Measurements from ENCODE around the gene UPP2. TPM values are rescaled to one million over a fixed set of nuclear protein-coding genes. Genes with fewer than 3 reads are reported as not detected.

Gene UPP2
- total RNA-seq, 1 experiment from 2014 or later = not detected

DNA sequence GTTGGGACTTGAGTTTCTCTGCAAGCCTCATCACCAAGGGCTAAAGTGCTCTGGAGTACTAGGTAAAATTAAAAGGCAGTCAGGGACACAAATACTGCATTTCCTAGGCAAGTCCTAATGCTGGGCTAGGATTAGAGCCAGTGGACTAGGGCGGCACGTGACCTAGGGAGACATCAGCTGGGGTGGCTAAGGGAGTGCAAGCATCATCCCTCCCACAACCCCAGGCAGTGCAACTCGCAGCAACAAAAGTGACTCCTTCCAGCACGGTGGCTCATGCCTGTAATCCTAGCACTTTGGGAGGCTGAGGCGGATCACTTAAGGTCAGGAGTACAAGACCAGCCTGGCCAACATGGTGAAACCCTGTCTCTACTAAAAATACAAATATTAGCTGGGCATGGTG lies 30.7 kb upstream of the UPP2 start (continued):
- TF ChIP-seq, protein P1, sequence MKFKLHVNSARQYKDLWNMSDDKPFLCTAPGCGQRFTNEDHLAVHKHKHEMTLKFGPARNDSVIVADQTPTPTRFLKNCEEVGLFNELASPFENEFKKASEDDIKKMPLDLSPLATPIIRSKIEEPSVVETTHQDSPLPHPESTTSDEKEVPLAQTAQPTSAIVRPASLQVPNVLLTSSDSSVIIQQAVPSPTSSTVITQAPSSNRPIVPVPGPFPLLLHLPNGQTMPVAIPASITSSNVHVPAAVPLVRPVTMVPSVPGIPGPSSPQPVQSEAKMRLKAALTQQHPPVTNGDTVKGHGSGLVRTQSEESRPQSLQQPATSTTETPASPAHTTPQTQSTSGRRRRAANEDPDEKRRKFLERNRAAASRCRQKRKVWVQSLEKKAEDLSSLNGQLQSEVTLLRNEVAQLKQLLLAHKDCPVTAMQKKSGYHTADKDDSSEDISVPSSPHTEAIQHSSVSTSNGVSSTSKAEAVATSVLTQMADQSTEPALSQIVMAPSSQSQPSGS (CRISPR knock-in tag; IDR thresholded peaks at IDR 0.05; ENCODE audit: borderline replicate concordance, low read depth) = no peak
- TF ChIP-seq RORB (CRISPR knock-in tag; IDR thresholded peaks at IDR 0.05) (no peak), E2F1 (CRISPR knock-in tag; IDR thresholded peaks at IDR 0.05) (no peak), ZNF263 (CRISPR knock-in tag; IDR thresholded peaks at IDR 0.05; ENCODE audit: low read depth) (no peak), ATF3 (CRISPR knock-in tag; conservative IDR thresholded peaks at IDR 0.05) (no peak), CREM (CRISPR knock-in tag; IDR thresholded peaks at IDR 0.05) (no peak), JAZF1 (CRISPR knock-in tag; IDR thresholded peaks at IDR 0.05) (no peak), FOXP1 (CRISPR knock-in tag; IDR thresholded peaks at IDR 0.05; ENCODE audit: borderline replicate concordance) (no peak)
- TF ChIP-seq, protein P2, sequence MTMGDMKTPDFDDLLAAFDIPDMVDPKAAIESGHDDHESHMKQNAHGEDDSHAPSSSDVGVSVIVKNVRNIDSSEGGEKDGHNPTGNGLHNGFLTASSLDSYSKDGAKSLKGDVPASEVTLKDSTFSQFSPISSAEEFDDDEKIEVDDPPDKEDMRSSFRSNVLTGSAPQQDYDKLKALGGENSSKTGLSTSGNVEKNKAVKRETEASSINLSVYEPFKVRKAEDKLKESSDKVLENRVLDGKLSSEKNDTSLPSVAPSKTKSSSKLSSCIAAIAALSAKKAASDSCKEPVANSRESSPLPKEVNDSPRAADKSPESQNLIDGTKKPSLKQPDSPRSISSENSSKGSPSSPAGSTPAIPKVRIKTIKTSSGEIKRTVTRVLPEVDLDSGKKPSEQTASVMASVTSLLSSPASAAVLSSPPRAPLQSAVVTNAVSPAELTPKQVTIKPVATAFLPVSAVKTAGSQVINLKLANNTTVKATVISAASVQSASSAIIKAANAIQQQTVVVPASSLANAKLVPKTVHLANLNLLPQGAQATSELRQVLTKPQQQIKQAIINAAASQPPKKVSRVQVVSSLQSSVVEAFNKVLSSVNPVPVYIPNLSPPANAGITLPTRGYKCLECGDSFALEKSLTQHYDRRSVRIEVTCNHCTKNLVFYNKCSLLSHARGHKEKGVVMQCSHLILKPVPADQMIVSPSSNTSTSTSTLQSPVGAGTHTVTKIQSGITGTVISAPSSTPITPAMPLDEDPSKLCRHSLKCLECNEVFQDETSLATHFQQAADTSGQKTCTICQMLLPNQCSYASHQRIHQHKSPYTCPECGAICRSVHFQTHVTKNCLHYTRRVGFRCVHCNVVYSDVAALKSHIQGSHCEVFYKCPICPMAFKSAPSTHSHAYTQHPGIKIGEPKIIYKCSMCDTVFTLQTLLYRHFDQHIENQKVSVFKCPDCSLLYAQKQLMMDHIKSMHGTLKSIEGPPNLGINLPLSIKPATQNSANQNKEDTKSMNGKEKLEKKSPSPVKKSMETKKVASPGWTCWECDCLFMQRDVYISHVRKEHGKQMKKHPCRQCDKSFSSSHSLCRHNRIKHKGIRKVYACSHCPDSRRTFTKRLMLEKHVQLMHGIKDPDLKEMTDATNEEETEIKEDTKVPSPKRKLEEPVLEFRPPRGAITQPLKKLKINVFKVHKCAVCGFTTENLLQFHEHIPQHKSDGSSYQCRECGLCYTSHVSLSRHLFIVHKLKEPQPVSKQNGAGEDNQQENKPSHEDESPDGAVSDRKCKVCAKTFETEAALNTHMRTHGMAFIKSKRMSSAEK (CRISPR knock-in tag; IDR thresholded peaks at IDR 0.05; ENCODE audit: borderline replicate concordance) = no peak

DNA sequence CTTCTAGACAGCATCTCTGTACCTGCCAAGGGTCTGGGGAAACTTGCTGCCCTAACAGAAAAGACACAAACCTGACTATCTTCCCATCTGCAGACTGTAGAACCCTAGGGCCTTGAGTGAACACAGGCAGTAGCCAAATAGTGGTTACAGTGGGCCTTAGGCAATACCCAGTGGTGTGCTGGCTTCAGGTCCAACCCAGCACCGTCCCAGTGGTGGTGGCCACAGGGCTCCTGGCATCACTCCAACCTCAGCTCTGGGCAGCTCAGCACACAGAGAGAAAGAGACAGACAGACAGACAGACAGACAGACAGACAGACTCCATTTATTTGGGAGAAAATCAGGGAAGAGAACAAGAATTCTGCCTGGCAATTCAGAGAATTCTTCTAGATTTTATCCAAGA lies 29.3 kb upstream of the UPP2 start:
- H3K4me3 Mint-ChIP-seq = no peak overlapping the region
- CTCF ChIA-PET = interaction anchor here (1.9 kb wide), 1 partner anchor 48 kb away, joined by 6 read pairs; no protein-coding TSS in a partner anchor
- no peak overlapping the region for H3K27ac Mint-ChIP-seq
- H3K27me3 Mint-ChIP-seq (ENCODE audit: low read depth) = no peaks in the 10 kb centered on the region; the same call in 1 of the 2 replicates
- peaks cover 16% of the 10 kb centered on the region for H3K9me3 Mint-ChIP-seq
- DNase-seq (ENCODE audit: low spot score) (no peak), ATAC-seq (no peak)
- H3K4me1 Mint-ChIP-seq = peaks cover 6% of the 10 kb centered on the region; the same call in 1 of the 2 replicates
- TF ChIP-seq GTF2I (CRISPR knock-in tag; conservative IDR thresholded peaks at IDR 0.05) (no peak), TEAD1 (CRISPR knock-in tag; IDR thresholded peaks at IDR 0.05) (no peak), IRF1 (CRISPR knock-in tag; IDR thresholded peaks at IDR 0.05) (no peak), MXD4 (CRISPR knock-in tag; IDR thresholded peaks at IDR 0.05; ENCODE audit: borderline replicate concordance) (no peak), NR2C2 (CRISPR knock-in tag; IDR thresholded peaks at IDR 0.05) (no peak), NR1H2 (CRISPR knock-in tag; IDR thresholded peaks at IDR 0.05) (no peak), TP53 (CRISPR knock-in tag; IDR thresholded peaks at IDR 0.05) (no peak)
- TF ChIP-seq, protein P3, sequence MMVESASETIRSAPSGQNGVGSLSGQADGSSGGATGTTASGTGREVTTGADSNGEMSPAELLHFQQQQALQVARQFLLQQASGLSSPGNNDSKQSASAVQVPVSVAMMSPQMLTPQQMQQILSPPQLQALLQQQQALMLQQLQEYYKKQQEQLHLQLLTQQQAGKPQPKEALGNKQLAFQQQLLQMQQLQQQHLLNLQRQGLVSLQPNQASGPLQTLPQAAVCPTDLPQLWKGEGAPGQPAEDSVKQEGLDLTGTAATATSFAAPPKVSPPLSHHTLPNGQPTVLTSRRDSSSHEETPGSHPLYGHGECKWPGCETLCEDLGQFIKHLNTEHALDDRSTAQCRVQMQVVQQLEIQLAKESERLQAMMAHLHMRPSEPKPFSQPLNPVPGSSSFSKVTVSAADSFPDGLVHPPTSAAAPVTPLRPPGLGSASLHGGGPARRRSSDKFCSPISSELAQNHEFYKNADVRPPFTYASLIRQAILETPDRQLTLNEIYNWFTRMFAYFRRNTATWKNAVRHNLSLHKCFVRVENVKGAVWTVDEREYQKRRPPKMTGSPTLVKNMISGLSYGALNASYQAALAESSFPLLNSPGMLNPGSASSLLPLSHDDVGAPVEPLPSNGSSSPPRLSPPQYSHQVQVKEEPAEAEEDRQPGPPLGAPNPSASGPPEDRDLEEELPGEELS (CRISPR knock-in tag; IDR thresholded peaks at IDR 0.05) = no peak
- TF ChIP-seq, protein P4, sequence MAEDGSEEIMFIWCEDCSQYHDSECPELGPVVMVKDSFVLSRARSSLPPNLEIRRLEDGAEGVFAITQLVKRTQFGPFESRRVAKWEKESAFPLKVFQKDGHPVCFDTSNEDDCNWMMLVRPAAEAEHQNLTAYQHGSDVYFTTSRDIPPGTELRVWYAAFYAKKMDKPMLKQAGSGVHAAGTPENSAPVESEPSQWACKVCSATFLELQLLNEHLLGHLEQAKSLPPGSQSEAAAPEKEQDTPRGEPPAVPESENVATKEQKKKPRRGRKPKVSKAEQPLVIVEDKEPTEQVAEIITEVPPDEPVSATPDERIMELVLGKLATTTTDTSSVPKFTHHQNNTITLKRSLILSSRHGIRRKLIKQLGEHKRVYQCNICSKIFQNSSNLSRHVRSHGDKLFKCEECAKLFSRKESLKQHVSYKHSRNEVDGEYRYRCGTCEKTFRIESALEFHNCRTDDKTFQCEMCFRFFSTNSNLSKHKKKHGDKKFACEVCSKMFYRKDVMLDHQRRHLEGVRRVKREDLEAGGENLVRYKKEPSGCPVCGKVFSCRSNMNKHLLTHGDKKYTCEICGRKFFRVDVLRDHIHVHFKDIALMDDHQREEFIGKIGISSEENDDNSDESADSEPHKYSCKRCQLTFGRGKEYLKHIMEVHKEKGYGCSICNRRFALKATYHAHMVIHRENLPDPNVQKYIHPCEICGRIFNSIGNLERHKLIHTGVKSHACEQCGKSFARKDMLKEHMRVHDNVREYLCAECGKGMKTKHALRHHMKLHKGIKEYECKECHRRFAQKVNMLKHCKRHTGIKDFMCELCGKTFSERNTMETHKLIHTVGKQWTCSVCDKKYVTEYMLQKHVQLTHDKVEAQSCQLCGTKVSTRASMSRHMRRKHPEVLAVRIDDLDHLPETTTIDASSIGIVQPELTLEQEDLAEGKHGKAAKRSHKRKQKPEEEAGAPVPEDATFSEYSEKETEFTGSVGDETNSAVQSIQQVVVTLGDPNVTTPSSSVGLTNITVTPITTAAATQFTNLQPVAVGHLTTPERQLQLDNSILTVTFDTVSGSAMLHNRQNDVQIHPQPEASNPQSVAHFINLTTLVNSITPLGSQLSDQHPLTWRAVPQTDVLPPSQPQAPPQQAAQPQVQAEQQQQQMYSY (CRISPR knock-in tag; IDR thresholded peaks at IDR 0.05) = no peak
- TF ChIP-seq, protein P5, sequence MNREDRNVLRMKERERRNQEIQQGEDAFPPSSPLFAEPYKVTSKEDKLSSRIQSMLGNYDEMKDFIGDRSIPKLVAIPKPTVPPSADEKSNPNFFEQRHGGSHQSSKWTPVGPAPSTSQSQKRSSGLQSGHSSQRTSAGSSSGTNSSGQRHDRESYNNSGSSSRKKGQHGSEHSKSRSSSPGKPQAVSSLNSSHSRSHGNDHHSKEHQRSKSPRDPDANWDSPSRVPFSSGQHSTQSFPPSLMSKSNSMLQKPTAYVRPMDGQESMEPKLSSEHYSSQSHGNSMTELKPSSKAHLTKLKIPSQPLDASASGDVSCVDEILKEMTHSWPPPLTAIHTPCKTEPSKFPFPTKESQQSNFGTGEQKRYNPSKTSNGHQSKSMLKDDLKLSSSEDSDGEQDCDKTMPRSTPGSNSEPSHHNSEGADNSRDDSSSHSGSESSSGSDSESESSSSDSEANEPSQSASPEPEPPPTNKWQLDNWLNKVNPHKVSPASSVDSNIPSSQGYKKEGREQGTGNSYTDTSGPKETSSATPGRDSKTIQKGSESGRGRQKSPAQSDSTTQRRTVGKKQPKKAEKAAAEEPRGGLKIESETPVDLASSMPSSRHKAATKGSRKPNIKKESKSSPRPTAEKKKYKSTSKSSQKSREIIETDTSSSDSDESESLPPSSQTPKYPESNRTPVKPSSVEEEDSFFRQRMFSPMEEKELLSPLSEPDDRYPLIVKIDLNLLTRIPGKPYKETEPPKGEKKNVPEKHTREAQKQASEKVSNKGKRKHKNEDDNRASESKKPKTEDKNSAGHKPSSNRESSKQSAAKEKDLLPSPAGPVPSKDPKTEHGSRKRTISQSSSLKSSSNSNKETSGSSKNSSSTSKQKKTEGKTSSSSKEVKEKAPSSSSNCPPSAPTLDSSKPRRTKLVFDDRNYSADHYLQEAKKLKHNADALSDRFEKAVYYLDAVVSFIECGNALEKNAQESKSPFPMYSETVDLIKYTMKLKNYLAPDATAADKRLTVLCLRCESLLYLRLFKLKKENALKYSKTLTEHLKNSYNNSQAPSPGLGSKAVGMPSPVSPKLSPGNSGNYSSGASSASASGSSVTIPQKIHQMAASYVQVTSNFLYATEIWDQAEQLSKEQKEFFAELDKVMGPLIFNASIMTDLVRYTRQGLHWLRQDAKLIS (CRISPR knock-in tag; IDR thresholded peaks at IDR 0.05; ENCODE audit: borderline replicate concordance) = no peak
- H3K36me3 Mint-ChIP-seq = peaks cover 2% of the 10 kb centered on the region; the same call in 1 of the 2 replicates
- POLR2A ChIA-PET = no interaction called here

All from WTC11 (cell line).